LHCN-M2 (cell line): ENCODE results near the gene CIRBP. TPM values are rescaled to one million over a fixed set of nuclear protein-coding genes. Genes with fewer than 3 reads are reported as not detected.

Experiments used
- DNase-seq: peaks from one replicate; pipeline ENCODE4 v3.0.0-alpha.2; 2012; ENCODE audit warnings: low read depth
- polyA plus RNA-seq: library from polyadenylated mRNA; unstranded; fragments of >200 nt; gene quantifications from one replicate; pipeline ENCODE4 v1.2.1, GENCODE V29; 2012; ENCODE audit warnings: missing spikeins
- total RNA-seq: library from RNA; depleted of rRNA; stranded (reverse); fragments of >200 nt; gene quantifications from 2 replicates; pipeline ENCODE4 v1.2.3, GENCODE V29; 2014; rRNA removed

The CIRBP gene
- 253 and 293 TPM in 2 replicates for total RNA-seq
- 248 TPM for polyA plus RNA-seq

DNA sequence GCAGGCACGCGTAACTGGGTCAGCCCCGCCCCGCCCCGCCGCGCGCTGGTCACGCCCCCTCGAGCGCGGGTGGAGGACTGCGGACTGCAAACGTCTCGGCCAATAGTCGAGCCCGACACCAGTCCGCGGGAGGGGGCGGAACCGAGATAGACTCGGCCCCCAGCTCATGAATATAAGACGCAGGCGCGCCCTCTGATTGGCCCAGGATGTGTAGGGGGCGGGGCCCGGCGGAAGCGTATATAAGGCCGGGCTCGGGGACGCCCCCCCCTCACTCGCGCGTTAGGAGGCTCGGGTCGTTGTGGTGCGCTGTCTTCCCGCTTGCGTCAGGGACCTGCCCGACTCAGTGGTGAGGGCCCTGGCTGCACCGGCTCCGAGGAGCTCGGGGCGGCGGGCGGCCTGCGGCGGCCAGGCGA is at the start of gene CIRBP:
Gene CIRBP (plus strand): TSS at position 268 of the 413 bp plus-strand sequence. CDS start 1,602 bp downstream, outside the sequence.
- peak; percentile 99 for DNase-seq

GRCh38 chr19:1219786-1220476 is 49.2 kb upstream of the CIRBP start:
- DNase-seq, result no peak

DNA sequence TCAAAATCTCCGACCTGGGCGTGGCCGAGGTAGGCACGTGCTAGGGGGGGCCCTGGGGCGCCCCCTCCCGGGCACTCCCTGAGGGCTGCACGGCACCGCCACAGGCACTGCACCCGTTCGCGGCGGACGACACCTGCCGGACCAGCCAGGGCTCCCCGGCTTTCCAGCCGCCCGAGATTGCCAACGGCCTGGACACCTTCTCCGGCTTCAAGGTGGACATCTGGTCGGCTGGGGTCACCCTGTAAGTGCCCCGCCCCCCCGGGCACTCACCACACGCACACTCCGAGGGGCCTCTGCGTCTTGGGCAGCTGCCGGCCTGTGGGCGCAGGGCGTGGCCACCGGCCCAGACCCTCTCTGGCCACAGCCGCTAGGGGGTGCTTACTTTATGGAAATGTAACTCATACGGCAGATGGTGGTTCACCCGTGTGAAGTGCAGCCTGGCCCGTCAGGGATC is 48.6 kb upstream of the CIRBP start:
- no peak for DNase-seq

DNA sequence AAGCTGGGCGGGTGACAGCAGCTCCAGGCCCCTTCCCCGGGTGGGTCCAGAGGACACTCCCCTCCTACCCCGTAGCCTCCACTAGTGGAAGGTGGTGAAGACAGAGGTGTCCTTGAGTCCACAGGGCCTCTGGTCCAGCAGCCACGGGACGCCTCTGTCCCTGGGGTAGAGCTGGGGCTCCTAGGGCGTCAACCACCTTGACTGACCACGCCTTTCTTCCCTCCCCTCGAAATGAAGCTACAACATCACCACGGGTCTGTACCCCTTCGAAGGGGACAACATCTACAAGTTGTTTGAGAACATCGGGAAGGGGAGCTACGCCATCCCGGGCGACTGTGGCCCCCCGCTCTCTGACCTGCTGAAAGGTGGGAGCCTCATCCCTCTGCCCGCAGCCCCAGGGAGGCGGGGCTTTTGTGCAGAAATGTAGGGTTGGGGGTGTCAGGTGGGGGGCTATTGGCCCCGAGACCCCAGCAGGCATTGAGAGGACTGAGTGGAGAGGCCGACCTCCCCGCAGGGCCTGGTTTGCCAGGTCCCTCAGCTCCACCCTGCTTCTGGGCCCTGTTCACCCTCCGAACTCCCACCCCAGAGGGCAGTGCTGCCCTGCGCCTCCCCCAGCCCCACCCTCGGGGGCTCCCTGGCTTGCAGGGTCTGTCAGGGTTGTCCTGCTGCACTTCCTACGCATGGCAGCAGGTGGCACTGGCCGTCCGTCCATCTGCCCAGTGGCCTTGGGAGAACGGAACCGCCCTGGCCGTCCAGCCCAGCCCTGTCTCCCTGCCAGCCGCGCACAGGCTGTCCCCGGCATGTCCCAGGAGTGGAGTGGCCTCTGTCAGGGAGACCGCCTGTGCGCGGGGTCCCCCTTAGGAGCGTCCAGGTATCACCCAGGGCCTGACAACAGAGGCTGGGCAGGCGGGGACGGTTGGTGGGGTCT is 47.9 kb upstream of the CIRBP start:
- DNase-seq, result peak; percentile 34

DNA sequence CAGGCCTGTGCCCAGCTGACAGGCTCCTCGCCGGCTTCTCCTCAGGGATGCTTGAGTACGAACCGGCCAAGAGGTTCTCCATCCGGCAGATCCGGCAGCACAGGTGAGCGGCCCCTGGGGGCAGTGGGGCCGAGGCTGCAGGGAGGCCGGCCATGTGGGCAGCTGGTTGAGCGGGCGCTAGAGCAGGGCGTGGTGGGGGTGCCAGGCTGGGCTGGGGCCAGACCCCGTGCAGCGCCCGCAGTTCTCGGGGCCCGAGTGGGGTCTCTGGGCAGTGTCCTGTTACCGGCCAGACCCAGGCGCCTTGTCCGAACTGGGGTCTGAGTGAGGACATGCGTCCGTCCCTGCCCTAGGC is 47.3 kb upstream of the CIRBP start:
- no peak for DNase-seq

DNA sequence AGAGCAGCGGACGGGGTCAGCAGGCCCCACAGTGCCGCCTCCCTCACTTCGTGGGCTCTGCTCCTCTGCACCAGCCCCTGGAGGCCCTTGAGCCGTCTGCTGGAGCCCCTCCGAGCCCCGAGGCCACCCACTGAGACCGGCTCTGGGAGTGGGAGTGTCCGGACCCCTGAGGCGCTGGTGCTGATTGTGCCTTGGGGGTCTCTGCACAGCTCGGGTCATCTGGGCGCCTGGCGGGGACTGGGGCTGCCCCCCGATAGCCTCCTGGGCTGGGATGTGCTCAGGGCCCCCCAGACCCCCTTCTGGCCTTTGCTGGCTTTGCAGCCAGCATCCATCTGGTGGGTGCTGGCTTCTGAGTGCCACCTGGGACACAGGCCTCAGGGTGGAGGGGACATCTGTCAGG is 46.7 kb upstream of the CIRBP start:
- DNase-seq, result no peak

GRCh38 chr19:1223018-1223855 is 45.9 kb upstream of the CIRBP start:
- no peak for DNase-seq

- DNase-seq, result no peak
These were observed 44.9 kb upstream of the CIRBP start for GRCh38 chr19:1224047-1224825.

DNA sequence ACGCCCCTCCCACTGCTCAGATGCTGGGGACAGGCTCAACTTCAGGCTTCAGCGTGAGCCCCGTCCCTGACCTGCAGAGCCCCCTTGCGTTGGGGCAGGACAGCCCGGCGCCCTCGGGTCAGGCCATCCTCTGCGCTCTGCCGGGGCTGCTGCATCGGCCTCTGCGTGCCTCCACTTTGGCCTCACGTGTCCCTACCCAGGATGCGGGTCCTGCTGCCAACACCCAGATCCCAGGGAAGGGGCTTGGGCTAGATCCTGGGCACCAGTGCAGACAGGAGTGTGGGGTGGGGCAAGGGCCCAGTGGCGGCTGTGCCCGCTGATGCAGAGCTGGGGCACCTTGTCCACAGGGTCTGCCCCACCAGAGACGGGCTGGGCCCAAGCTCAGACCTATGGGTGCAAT is 44.3 kb upstream of the CIRBP start:
- DNase-seq, result no peak

- DNase-seq, result no peak
These were observed 43.5 kb upstream of the CIRBP start for GRCh38 chr19:1225440-1226226.

GRCh38 chr19:1226227-1226518 is 43.0 kb upstream of the CIRBP start:
- DNase-seq, result no peak

- no peak for DNase-seq
These were observed 42.4 kb upstream of the CIRBP start for GRCh38 chr19:1226522-1227303.

DNA sequence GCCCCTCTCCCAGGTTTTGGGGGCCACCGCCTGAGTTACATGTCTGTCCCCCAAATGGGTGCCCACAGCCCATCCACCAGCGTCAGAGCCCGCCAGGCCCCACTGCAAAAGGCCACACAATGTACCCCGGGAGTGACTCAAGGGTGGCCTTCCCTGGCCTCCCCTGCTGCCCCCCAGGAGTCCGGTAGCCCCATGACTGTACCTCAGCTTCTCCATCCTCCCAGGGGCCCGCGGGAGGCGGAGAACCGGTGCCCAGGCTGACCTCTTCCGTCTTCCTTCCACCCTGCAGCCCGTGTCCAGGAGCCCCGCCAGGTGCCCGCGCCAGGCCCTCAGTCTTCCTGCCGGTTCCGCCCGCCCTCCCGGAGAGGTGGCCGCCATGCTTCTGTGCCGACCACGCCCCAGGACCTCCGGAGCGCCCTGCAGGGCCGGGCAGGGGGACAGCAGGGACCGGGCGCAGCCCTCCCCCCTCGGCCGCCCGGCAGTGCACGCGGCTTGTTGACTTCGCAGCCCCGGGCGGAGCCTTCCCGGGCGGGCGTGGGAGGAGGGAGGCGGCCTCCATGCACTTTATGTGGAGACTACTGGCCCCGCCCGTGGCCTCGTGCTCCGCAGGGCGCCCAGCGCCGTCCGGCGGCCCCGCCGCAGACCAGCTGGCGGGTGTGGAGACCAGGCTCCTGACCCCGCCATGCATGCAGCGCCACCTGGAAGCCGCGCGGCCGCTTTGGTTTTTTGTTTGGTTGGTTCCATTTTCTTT is 41.7 kb upstream of the CIRBP start:
- no peak for DNase-seq

- no peak for DNase-seq
These were observed 40.8 kb upstream of the CIRBP start for GRCh38 chr19:1228161-1228957.

DNA sequence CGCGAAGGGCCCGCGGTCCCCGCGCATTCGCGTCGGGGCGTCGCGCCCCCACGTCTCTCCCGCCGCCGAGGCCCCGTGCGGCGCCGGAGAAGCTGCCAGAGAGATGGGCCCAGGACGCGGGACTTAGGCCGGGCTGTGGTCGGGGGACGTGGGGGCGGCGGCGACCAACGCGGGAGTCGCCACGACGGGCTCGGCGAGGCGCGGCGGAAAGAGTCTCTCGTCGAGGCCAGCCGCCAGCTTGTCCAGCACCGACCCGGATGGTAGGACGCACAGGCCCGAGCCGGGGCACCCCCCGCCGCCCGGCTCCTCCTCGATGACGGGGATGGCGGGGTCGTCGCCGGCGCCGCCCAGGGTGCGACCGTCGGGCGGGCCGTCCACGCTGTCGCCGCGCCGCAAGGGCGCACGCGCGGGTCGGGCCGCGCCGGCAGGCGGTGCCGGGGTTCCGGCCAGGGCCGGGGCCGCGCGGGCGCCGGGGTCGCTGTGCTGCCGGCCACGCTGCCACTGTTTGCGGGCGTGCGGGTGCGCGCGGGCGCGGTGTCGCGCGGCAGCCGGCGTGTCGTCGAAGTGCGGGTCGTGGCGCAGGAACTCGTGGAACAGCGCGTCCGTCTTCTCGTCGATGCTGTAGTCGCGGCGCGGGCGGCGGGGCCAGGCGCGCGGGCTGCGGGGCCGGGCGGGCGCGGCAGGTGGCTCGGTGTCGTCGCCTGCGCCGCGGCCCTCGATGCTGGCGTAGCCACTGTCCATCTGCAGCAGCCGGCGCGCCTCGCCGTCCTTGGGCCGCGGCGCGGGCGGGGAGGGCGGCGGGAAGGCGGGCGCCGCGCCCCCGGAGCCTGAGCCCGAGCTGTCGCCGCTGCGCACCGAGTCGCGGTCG is 39.8 kb upstream of the CIRBP start:
- no peak for DNase-seq

GRCh38 chr19:1229924-1230782 is 39.0 kb upstream of the CIRBP start:
- DNase-seq, result no peak
